ENCODE results near the gene VASP. TPM values are rescaled to one million over a fixed set of nuclear protein-coding genes. Genes with fewer than 3 reads are reported as not detected.

The VASP gene
- total and polyA plus RNA-seq, 9 of the 15 experiments (the other 6 are each of a cell fraction or from before 2014, with no cell fraction given): 16.7 to 261 (median 112) TPM

GRCh38 chr19:45526971-45527370, 19.7 kb downstream of the VASP start (continued):
- no peak for TF ChIP-seq MGA (IDR thresholded peaks at IDR 0.05)
- TF ChIP-seq RFX5 (IDR thresholded peaks at IDR 0.05; ENCODE audit: low read depth, low read length): no peak

Data from K562 (cell line).